K562 (cell line): ENCODE measurements around the gene POLR2M.

Source experiments
- CXXC5 ChIP-seq: fragments of 250-450 bp; sonication (Bioruptor Pico); IDR thresholded peaks from 2 replicates; pipeline ENCODE4 v1.8.0; 2022; ENCODE audit warnings: inconsistent platforms, mild to moderate bottlenecking, moderate library complexity
- HDAC2 ChIP-seq: fragments of 450-650 bp; IDR thresholded peaks from 2 replicates; pipeline ENCODE4 v1.6.1; 2016; ENCODE audit warnings: mild to moderate bottlenecking
- SIN3A ChIP-seq, 2 experiments: fragments of 150-350 bp in 1 of 2; IDR thresholded peaks; 2 replicates each; pipeline ENCODE4 v1.6.1; 2011 to 2016; ENCODE audit warnings: borderline replicate concordance in 2 of 2, low read depth in 2 of 2, low read length in 2 of 2, mild to moderate bottlenecking in 2 of 2, moderate library complexity in 2 of 2; ENCODE audit not compliant: control insufficient read depth in 1 of 2
- ZBTB1 ChIP-seq: sonication (generic); formaldehyde crosslinking; IDR thresholded peaks from 2 replicates; pipeline ENCODE4 v1.8.1; 2023; ENCODE audit warnings: missing genetic modification reagents, low read depth, mild to moderate bottlenecking, borderline replicate concordance
- ZNF263 ChIP-seq: sonication (generic); formaldehyde crosslinking; IDR thresholded peaks from 2 replicates; pipeline ENCODE4 v1.8.0; 2022; ENCODE audit warnings: mild to moderate bottlenecking, missing genetic modification reagents, borderline replicate concordance
- ZNF384 ChIP-seq: IDR thresholded peaks from 2 replicates; pipeline ENCODE4 v1.6.1; 2012; ENCODE audit warnings: low read depth, low read length, improper control_type of control experiment
- ZNF431 ChIP-seq: sonication (generic); formaldehyde crosslinking; IDR thresholded peaks from 2 replicates; pipeline ENCODE4 v1.8.0; 2022; ENCODE audit warnings: mild to moderate bottlenecking, missing genetic modification reagents
- TF ChIP-seq, protein P1 (sequence below): fragments of 250-450 bp; sonication (Bioruptor Pico); IDR thresholded peaks from 2 replicates; pipeline ENCODE4 v1.5.0; 2022; ENCODE audit warnings: mild to moderate bottlenecking

GRCh38 chr15:57665194-57665593, 41.3 kb upstream of the POLR2M start:
- no peak for TF ChIP-seq ZNF263
- TF ChIP-seq CXXC5 (CRISPR knock-in tag) = no peak
- no peak for TF ChIP-seq ZBTB1
- TF ChIP-seq HDAC2 = no peak
- TF ChIP-seq ZNF384 = no peak
- no peak for TF ChIP-seq SIN3A (IDR thresholded peaks at IDR 0.05; ENCODE audit: borderline replicate concordance in 2 of 2, control insufficient read depth in 1 of 2, low read depth in 2 of 2, low read length in 2 of 2)
- TF ChIP-seq, protein P1, sequence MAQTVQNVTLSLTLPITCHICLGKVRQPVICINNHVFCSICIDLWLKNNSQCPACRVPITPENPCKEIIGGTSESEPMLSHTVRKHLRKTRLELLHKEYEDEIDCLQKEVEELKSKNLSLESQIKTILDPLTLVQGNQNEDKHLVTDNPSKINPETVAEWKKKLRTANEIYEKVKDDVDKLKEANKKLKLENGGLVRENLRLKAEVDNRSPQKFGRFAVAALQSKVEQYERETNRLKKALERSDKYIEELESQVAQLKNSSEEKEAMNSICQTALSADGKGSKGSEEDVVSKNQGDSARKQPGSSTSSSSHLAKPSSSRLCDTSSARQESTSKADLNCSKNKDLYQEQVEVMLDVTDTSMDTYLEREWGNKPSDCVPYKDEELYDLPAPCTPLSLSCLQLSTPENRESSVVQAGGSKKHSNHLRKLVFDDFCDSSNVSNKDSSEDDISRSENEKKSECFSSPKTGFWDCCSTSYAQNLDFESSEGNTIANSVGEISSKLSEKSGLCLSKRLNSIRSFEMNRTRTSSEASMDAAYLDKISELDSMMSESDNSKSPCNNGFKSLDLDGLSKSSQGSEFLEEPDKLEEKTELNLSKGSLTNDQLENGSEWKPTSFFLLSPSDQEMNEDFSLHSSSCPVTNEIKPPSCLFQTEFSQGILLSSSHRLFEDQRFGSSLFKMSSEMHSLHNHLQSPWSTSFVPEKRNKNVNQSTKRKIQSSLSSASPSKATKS (CRISPR knock-in tag) = no peak
- no peak for TF ChIP-seq ZNF431 (CRISPR knock-in tag)
